GM20000 (cell line): ENCODE measurements around the gene ZNF737.
"Not testable (repeated sequence)": the region's sequence is repeated elsewhere in the genome, so short reads cannot be mapped to it uniquely, and the experiment has no call there.

Source experiments
- DNase-seq: peaks from one replicate; pipeline ENCODE4 v3.0.0; 2012; ENCODE audit warnings: low spot score
- CTCF ChIP-seq: IDR thresholded peaks from 2 replicates; pipeline ENCODE4 v1.5.1; 2012; ENCODE audit warnings: mild to moderate bottlenecking, control low read depth; ENCODE audit errors: extremely low read depth, missing control alignments

Gene ZNF737

DNA sequence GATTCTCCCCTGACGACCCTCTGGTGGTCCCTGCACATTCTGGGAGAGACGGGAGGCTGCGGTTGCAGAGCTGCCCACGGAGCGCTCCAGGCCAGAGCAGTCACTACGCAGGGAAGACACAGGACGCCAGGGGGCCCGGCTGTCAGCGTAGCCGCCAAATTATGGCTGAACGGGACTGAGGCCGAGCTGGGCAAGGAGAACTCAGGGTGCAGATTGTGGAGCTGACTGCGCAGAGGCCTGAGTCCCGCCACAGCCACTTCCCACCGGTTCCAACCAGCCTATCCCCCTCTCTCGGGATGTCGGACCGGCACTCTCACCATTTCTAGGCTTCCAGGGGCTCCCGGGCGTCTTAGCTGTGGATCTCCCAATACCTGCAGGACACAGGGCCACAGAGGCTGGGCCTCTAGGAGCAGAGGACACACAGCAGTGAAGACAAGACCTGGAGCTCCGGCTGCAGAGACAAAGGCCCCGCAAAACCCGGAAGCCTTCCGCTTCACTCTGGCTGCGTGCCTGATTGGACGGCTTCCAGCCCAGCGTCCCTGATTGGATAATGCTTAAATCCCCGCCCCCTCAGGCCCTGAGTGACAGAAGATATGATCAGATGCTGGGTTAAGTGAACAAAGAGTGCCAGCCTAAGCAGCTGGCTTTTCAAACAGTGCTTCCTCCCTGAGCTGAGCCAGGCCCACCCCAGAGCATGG, at the start of gene ZNF737:
Gene ZNF737 (minus strand): TSS at position 461 of the 698 bp plus-strand sequence. CDS start 141 bp downstream, at position 320.
- no peak for TF ChIP-seq CTCF
- peak; percentile 85 for DNase-seq

GRCh38 chr19:20614971-20615370, 49.4 kb upstream of the ZNF737 start:
- DNase-seq = not testable (repeated sequence)

DNA sequence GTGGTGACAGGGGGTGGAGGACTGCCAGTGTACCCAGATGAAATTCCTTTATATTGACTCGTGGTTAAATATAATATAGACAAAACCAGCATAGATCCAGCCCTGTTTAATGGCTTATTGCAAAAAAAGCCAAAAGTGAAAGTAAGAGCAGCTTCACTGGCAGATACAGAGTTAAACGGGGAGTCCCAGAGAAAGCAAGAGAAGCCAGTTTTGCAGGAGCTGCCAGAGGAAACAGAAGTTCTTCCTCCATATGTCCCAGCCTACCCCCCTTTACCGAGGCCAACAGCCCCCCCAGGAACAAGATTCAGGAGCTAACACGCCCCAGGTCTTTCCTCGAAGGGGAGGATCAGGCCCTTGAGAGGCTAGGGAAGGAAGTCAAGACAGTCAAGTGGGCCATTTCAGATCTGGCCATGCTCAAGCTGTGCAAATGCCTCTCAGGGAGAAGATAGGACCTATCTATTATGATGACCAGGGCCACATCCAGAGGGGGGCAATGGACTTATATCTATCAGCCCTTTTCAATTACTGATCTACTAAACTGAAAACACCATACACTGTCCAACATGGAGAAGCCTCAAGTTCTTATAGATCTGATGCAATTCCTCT, 47.2 kb upstream of the ZNF737 start:
- no peak for DNase-seq
- no peak for TF ChIP-seq CTCF

DNA sequence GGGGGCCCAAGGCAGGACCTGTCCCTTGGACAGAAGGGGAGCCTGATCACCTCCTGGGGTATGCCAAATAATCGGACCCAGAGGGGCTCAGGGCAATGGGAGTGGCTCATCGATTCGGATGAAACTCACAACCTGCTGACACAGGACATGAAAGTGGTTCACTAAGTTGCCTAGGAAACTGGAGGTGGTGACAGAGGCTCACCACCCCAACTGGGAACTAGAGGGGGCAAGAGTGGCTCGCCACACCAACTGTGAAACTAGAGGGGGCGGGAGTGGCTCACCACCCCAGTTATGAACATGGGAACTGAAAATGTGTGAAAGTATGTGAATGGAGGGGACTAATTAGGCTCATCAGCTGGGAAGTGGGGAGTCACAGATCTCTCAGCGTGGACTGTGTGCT, 46.3 kb upstream of the ZNF737 start:
- TF ChIP-seq CTCF = no peak
- no peak for DNase-seq

DNA sequence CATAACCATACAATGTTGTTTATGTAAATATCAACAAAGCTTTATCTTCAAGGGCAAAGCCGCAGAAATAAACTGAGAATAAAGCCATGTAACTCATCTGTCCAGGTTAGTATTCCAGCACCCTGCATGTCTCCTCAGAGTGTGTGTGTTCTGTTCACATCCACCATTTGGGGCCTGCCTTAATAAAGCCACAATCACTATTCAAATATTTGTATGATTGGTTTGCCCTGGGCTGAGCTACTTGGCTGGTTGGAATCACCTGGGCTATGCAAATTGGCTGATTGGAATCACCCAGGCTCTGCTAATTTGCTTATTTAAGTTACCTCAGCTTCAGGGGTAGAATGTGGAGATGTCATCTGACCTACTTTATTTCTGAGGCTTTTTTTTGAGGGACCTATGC, 42.4 kb upstream of the ZNF737 start:
- TF ChIP-seq CTCF = no peak
- DNase-seq = no peak

GRCh38 chr19:20558571-20558970, 7.0 kb downstream of the ZNF737 start:
- no peak for DNase-seq
- no peak for TF ChIP-seq CTCF

DNA sequence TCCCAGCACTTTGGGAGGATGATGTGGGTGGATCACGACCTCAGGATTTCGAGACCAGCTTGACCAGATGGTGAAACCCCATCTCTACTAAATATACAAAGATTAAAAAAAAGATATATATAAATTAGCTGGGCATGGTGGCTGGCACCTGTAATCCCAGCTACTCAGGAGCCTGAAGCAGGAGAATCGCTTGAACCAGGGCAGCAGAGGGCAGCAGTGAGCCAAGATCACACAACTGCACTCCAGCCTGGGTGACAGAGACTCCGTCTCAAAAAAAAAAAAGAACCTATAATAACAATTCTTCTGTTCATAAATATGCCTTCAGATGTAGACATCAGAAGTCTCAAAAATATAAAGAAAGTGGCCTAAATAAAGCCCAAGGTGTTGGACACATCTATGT, 7.6 kb downstream of the ZNF737 start:
- TF ChIP-seq CTCF = no peak
- no peak for DNase-seq

DNA sequence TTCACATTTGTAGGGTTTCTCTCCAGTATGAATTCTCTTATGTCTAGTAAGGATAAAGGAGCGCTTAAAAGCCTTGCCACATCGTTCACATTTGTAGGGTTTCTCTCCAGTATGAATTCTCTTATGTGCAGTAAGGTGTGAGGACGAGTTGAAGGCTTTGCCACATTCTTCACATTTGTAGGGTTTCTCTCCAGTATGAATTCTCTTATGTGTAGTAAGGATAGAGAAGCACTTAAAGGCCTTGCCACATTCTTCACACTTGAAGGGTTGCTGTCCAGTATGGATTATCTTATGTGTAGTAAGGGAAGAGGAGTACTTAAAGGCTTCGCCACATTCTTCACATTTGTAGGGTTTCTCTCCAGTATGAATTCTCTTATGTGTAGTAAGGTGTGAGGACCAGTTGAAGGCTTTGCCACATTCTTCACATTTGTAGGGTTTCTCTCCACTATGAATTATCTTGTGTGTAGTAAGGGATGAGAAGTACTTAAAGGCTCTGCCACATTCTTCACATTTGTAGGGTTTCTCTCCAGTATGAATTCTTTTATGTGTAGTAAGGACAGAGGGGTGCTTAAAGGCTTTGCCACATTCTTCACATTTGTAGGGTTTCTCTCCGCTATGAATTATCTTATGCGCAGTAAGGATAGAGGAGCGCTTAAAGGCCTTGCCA, 20.8 kb downstream of the ZNF737 start:
- DNase-seq = not testable (repeated sequence)

- DNase-seq = not testable (repeated sequence)
Observed at GRCh38 chr19:20530303-20530702, 35.3 kb downstream of the ZNF737 start.
